Left colon (tissue), 2 donors: Measurements from ENCODE around the gene PIK3CB. TPM values are rescaled to one million over a fixed set of nuclear protein-coding genes. Genes with fewer than 3 reads are reported as not detected.
"Not testable (repeated sequence)": the region's sequence is repeated elsewhere in the genome, so short reads cannot be mapped to it uniquely, and the experiment has no call there.

Source experiments
- ATAC-seq: fragments of 200-7000 bp; cut with Tn5 transposase; one replicate; pipeline ENCODE4 v1.9.1; 2020; ENCODE audit warnings: mild to moderate bottlenecking, moderate library complexity
- DNase-seq, 2 donors: peaks; one replicate each; pipeline ENCODE4 v3.0.0-alpha.2; 2020
- intact Hi-C, 2 donors: fragments of 100-400 bp; cut with DNase I in 1 of 2; cut with micrococcal nuclease in 1 of 2; formaldehyde crosslinking; loops; one replicate each; pipeline versions ENCODE4 v1.11.2 to v1.14.0; 2022; cut with DNase I, micrococcal nuclease
- total RNA-seq, 2 donors: library from RNA; stranded (reverse); fragmentation: NEBNext Ultra II Directional; extraction: Animal tissue kit (Norgen Biotek cat#: 25700); gene quantifications; one replicate each; pipeline ENCODE4 v1.2.1, GENCODE V29; 2021
- donor health status: DM: no; HTN: no; CAD: no.
- donor health status: DM: yes; HTN: yes; CAD: no.

The PIK3CB gene
- total RNA-seq, 2 donors from 2014 or later, result 54.9 to 55.9 TPM

DNA sequence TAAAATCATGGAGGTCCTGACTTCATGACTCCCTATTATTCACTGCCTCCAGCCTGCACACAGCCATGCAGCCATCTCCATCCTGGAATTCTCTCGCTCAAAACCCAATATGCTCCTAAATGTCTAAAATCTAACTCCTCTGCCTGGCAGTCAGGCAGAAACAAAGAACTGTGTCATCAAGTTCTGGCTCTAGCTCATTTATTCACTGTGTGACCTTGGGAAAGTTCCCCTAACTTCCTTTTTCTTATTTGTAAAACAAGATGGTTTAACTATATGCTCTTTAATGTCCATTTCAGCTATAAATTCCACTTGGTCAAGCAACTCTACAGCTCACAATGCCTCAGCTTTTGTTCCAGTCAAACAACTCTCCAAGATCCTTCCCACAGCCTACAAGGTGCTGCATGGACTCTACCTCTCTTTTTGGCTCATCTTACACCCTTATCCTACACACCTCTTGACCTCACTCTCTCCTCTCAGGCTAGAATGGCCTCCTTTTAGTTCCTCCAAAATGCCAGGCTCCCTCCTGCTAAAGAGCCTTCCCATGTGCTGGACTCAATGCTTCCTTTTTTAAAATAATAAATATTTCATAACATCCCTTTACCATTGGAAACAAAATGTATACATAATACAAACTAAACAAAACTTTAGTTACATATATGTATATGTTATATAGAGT lies 16.4 kb downstream of the PIK3CB start:
- intact Hi-C loops, result no loop called here
- ATAC-seq (no peak), DNase-seq (no peak)

GRCh38 chr3:138817695-138818094 lies 17.0 kb downstream of the PIK3CB start:
- intact Hi-C loops, result no loop called here
- no peak for DNase-seq
- no peak for ATAC-seq

- DNase-seq (no peak), ATAC-seq (no peak)
- intact Hi-C loops, result no loop called here
These were observed 21.9 kb downstream of the PIK3CB start for GRCh38 chr3:138812806-138813205.

DNA sequence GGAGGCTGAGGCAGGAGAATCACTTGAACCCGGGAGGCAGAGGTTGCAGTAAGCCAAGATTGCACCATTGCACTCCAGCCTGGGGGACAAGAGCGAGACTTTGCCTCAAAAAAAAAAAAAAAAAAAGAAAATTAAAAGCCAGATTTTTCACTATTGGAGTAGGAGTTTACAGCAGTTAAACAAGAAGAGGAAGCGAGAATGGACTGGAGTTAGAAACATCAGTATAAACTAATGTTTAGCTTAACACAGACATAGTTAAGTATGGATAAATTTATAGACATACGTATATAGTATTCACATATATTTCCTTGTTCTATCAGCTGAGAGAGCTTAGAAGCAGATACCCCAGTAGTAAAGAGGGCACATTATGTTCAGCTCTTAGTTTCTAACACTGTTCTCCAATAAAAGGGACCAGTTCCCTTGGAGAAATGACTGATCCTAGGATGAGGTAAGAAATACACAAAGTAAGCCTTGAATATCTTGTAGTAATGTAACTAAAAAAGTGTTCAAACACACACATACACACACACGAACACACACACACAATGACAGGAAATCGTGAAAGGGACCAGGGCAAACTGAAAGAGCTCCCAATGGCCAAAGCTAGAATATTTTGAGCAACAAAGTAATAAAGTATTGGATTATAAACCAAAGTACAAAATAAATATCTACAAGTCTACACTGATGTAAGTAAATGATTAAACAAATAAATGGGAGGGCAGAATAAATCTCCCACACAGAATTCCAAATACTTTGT lies 25.1 kb downstream of the PIK3CB start:
- peak; percentile 91 for ATAC-seq
- DNase-seq, result no peak
- intact Hi-C loops, result no loop called here

DNA sequence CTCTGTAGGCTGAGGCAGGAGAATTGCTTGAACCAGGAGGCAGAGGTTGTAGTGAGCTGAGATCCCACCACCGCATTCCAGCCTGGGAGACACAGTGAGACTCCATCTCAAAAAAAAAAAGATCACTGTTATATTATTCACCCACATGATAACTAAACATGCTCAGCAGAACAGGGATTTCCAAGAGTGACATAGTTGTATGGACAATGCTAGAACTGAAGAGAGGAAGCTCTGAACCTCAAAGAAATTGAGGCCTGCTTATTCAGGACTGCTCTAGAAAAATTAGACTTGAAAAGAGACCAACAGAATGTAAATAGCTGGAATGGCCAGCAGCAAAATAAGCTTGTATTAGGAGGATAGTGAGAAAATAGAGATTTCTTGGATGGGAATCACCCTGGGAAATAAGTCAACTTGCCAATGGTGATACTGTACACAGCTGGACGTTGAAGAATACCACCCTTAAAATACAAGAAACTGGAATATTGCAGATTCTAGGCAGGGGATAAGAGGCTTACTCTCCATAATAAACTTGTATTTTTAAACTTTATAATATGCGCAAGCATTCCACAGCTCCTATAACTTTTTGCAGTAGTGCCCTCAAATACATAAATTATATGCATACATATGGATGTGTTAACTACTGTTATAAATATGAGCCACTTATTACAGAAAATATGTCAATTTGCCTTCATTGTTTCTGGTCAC lies 28.2 kb downstream of the PIK3CB start:
- ATAC-seq (no peak), DNase-seq (no peak)

GRCh38 chr3:138803006-138803653 lies 31.6 kb downstream of the PIK3CB start:
- peak; percentile 23 for ATAC-seq
- intact Hi-C loops, result no loop called here
- no peak for DNase-seq

More for the DNA sequence above, 28.2 kb downstream of the PIK3CB start:
- intact Hi-C loops, result no loop called here

DNA sequence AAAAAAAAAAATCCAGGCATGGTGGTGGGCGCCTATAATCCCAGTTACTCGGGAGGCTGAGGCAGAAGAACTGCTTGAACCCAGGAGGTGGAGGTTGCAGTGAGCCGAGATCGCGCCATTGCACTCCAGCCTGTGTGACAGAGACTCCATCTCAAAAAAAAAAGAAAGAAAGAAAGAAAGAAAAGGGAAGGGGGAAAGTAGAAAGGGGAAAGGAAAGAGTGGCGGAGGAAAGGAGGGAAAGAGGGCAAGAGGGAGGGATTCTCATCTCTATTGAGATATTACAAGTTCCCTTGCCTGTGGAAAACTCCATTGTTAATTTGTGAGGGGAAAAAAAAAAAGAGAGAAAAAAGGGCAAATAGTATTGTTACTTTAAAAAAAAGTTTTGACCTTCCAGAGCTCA lies 32.5 kb downstream of the PIK3CB start:
- DNase-seq, ATAC-seq, intact Hi-C loops: not testable (repeated sequence)

GRCh38 chr3:138801792-138802191 lies 32.9 kb downstream of the PIK3CB start:
- no peak for DNase-seq
- intact Hi-C loops, result no loop called here
- ATAC-seq, result no peak

- no peak for ATAC-seq
- intact Hi-C loops, result no loop called here
These were observed 34.5 kb downstream of the PIK3CB start for GRCh38 chr3:138800248-138800647.

DNA sequence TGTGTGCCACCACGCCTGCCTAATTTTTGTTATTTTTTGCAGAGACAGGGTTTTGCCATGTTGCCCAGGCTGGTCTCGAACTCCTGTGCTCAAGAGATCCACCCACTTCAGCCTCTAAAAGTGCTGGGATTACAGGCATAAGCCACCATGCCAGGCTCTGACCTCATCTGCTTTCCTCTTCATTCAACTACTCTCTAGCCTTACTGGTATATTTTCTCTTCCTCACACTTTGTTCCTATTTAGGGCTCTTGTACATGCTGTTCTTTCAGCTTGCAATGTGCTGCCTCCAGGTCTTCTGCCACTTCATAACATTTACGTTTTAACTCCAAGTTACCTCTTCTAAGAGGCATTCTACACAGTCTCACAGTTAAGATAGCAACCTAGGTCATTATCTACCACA lies 34.9 kb downstream of the PIK3CB start:
- intact Hi-C loops, result no loop called here
- DNase-seq, result no peak

More at GRCh38 chr3:138800248-138800647, 34.5 kb downstream of the PIK3CB start:
- DNase-seq, result no peak

DNA sequence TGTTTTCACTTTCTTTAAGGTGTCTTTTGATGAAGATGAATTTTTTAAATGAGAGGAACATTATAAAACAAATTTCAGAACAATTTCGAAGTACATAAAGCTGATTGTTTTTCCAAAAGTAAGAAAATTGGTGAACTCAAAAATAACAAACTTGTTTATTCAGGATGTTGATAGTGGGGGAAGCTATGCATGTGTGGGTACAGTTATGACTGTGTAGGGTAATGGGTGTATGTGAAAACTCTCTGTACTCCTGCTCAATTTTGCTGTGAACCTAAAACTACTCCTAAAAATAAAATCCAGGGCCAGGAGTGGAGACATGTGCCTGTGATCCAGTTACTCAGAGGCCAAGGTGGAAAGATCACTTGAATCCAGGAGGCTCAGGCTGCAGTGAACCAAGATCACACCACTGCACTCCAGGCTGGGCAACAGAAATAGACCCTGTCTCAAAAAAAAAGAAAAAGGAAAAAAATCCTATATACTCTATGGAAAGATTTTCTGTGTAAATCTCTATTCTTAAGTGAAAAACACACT lies 37.2 kb downstream of the PIK3CB start:
- no peak for DNase-seq
- no peak for ATAC-seq
- intact Hi-C loops, result no loop called here

More for the DNA sequence above, 34.9 kb downstream of the PIK3CB start:
- no peak for ATAC-seq

- no peak for DNase-seq
- no peak for ATAC-seq
- intact Hi-C loops, result no loop called here
These were observed 38.0 kb downstream of the PIK3CB start for GRCh38 chr3:138796761-138797160.

DNA sequence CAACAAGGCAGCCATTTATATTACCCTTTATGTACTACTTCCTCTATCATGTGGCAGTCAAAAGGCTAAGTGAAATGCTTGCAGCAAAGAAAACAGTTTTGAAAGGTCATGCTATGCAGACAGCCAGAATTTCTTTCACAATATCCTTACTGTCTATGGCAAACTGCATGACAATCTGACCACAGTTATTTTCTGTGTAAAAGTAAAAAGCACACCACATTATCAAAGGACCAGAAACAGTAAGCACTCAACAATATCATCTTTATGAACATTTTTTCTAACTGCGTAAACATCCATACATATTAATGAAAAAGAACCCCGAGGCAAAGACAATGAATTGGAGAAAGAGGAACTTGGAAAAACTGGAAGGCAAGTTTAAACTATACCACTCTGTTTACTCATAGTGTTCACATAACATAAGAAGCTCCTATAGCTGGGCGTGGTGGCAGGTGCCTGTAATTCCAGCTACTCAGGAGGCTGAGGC lies 47.9 kb downstream of the PIK3CB start:
- intact Hi-C loops, result no loop called here
- peak in 1 of 2 donors; percentile 28 for DNase-seq
- peak; percentile 77 for ATAC-seq

- ATAC-seq (no peak), DNase-seq (no peak)
- intact Hi-C loops, result no loop called here
These were observed 48.8 kb downstream of the PIK3CB start for GRCh38 chr3:138785951-138786350.

DNA sequence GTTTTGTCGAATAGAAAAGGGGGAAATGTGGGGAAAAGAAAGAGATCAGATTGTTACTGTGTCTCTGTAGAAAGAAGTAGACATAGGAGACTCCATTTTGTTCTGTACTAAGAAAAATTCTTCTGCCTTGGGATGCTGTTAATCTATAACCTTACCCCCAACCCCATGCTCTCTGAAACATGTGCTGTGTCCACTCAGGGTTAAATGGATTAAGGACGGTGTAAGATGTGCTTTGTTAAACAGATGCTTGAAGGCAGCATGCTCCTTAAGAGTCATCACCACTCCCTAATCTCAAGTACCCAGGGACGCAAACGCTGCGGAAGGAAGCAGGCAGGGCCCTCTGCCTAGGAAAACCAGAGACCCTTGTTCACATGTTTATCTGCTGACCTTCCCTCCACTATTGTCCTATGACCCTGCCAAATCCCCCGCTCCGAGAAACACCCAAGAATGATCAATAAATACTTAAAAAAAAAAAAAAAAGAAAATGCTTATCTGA lies 49.3 kb downstream of the PIK3CB start:
- intact Hi-C loops, ATAC-seq, DNase-seq: not testable (repeated sequence)

GRCh38 chr3:138782755-138783154 lies 52.0 kb downstream of the PIK3CB start:
- intact Hi-C loops, result no loop called here
- DNase-seq, result no peak
- ATAC-seq, result no peak

- intact Hi-C loops, result no loop called here
- DNase-seq (no peak), ATAC-seq (peak; percentile 13)
These were observed 53.7 kb downstream of the PIK3CB start for GRCh38 chr3:138781012-138781470.

GRCh38 chr3:138778643-138779042 lies 56.1 kb downstream of the PIK3CB start:
- intact Hi-C loops, result no loop called here
- no peak for DNase-seq
- no peak for ATAC-seq

DNA sequence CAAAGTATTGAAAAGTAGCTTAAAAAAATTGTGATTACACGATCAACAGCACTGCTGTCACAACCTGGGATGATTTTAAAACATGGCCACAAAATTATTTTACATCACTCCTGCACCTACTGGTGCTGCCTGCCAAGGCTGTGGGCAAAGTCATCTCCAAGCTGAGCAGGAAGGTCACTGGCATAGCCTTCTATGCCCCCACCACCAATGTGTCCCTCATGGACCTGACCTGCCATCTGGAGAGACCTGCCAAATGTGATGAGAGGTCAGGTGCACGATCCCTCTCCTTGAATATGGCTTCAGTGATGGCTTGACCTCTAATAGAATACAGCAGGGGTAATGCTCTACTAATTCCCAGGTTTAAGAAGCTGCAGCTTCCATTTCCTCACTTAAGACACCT lies 57.8 kb downstream of the PIK3CB start:
- ATAC-seq (no peak), DNase-seq (no peak)
- intact Hi-C loops, result no loop called here
